Activated naive CD4-positive, alpha-beta T cell treated with anti-CD3 and anti-CD28 coated beads, Interleukin-2, amount 50 U/mL, for 72 hours (primary cell): ENCODE results near the gene UBASH3B. TPM values are rescaled to one million over a fixed set of nuclear protein-coding genes. Genes with fewer than 3 reads are reported as not detected.

Source experiments
- ATAC-seq, 2 donors: fragments of 150-1000 bp; cut with Tn5 transposase; 2 replicates each; pipeline ENCODE4 v1.10.0; 2021; ENCODE audit warnings: mild to moderate bottlenecking in 2 of 2, moderate library complexity in 2 of 2
- DNase-seq, 2 donors: peaks; one replicate each; pipeline ENCODE4 v3.0.0; 2021 to 2022; ENCODE audit warnings: low spot score in 2 of 2
- H3K27ac Mint-ChIP-seq, 2 donors: one replicate each; pipeline ENCODE4 v1.8.0; 2022; ENCODE audit warnings: mild to moderate bottlenecking in 2 of 2, mixed read lengths in 2 of 2
- H3K36me3 Mint-ChIP-seq, 2 donors: one replicate each; pipeline ENCODE4 v1.8.0; 2022; ENCODE audit warnings: mixed read lengths in 2 of 2
- H3K9me3 Mint-ChIP-seq, 2 donors: one replicate each; pipeline ENCODE4 v1.8.0; 2022; ENCODE audit warnings: mixed read lengths in 2 of 2
- total RNA-seq, 2 donors: library from RNA; stranded (reverse); gene quantifications; one replicate each; pipeline ENCODE4 v1.2.3, GENCODE V29; 2022

Gene UBASH3B
- total RNA-seq, 2 donors from 2014 or later, result 11.6 to 26.0 TPM

DNA sequence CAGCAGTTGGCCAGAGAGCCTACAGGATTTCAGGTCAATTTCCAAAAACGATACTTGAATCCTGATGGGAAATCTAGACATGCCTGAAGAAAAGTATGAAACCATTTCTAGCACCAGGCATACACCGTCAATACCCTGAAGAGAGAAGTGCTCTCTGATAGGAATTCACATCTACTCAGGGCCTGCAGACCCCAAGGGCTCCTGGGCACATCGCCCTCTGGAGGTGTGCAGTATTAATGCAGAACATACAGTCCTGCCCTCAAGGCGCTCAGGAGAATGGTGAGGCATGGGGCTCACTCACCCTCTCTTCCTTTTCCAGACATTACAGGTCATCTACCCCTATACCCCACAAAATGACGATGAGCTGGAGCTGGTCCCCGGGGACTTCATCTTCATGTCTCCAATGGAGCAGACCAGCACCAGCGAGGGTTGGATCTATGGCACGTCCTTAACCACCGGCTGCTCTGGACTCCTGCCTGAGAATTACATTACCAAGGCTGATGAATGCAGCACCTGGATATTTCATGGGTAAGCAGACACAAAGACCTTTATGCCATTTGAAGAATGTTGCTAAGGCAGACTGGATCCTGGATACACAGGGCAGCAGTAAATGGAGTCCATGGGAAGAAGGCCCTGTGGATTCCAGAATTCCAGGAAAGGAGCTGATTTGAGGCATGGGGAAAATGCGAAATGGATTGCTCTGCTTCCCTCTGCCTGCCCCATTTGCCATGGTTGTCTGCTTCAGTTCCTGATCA lies 133.4 kb downstream of the UBASH3B start:
- DNase-seq (no peak), ATAC-seq (no peak)
- H3K36me3 Mint-ChIP-seq, result no peaks in the 10 kb centered on the region
- H3K9me3 Mint-ChIP-seq, result no peaks in the 10 kb centered on the region
- no peak overlapping the region for H3K27ac Mint-ChIP-seq

DNA sequence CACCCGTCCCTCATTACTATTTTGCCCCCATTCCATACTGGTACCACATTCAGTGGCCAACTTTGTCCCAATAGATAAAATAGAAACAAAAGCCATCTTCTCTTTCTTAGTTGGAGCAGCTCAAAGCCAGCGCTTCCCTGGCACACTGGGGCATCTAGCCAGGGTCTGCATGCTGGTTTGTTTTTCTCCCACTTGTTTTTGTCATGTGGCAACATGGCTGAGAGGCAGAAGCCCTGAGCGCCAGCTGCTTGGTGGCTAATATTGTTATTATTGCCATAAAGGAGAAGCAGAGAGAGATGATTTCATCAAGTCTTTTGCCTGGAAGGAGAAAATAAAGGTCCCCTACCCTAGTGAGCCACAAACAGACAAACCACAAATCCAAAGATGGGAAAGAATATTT lies 134.4 kb downstream of the UBASH3B start:
- DNase-seq, result no peak
- no peaks in the 10 kb centered on the region for H3K36me3 Mint-ChIP-seq
- no peak overlapping the region for H3K27ac Mint-ChIP-seq
- H3K9me3 Mint-ChIP-seq, result no peaks in the 10 kb centered on the region
- no peak for ATAC-seq

DNA sequence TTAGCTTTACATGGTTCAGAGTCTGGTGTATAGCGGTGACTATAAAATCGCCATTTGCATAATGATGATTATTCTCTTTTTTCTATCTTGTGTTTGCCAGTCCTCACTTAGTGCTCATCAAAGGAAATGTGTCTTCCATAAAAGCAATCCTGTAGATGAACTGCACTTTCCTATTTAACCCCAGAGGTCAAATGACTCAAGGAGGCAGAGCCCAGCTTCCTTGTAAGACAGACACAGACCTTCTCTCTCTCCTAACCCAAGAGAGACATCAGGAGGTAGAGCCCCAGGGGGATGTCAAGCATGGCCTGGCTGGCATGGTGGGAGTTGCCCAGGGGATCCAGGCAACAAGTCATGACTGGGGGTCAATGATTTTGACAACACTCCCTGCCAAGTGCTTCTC lies 135.9 kb downstream of the UBASH3B start:
- peaks cover 0 to 1% of the 10 kb centered on the region in 2 donors for H3K36me3 Mint-ChIP-seq
- ATAC-seq, result no peak

DNA sequence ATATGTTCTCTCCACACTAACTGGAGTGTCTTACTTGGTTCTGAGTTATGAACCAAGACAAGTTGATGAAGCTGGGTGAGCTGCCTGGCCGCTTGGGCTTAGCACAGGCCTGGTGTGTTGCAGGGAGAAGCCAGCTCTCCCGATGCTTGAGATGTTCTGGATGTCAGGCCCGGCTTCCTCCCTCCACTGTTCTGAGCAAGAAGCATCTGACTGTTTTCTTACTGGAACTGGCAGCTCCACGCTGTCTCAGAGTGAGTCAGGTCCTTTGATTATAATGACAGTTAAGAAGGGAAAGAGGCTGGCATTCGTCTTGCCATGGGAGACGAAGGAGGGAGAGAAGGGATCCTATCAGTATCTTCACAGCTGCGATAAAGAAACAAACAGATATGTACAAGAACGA lies 136.3 kb downstream of the UBASH3B start:
- ATAC-seq (no peak), DNase-seq (no peak)
- Mint-ChIP-seq H3K27ac (no peak overlapping the region), H3K9me3 (no peaks in the 10 kb centered on the region), H3K36me3 (peaks cover 0 to 6% of the 10 kb centered on the region in 2 donors)

More for the DNA sequence above, 135.9 kb downstream of the UBASH3B start:
- Mint-ChIP-seq H3K9me3 (no peaks in the 10 kb centered on the region), H3K27ac (no peak overlapping the region)
- no peak for DNase-seq

DNA sequence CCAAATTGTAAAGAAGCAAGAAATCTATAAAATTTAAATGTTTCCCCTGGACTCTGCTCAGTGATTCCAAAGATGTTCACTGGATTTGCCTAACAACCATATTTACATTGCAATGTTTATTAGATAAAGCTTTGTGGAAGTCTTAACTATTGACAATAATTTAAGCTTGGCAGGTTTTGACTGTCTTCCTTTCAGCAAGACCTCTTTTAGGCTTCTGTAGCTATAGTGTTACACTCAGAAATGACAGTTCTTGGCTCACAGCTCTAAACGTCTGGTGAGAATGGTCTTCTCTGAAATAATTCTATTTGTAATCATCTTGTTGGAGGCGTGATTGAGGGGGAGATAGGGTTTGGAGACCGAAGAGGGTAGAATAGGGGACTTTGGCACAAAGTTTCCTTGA lies 138.0 kb downstream of the UBASH3B start:
- H3K27ac Mint-ChIP-seq, result no peak overlapping the region
- peaks cover 0 to 13% of the 10 kb centered on the region in 2 donors for H3K36me3 Mint-ChIP-seq
- DNase-seq (no peak), ATAC-seq (no peak)
- no peaks in the 10 kb centered on the region for H3K9me3 Mint-ChIP-seq

DNA sequence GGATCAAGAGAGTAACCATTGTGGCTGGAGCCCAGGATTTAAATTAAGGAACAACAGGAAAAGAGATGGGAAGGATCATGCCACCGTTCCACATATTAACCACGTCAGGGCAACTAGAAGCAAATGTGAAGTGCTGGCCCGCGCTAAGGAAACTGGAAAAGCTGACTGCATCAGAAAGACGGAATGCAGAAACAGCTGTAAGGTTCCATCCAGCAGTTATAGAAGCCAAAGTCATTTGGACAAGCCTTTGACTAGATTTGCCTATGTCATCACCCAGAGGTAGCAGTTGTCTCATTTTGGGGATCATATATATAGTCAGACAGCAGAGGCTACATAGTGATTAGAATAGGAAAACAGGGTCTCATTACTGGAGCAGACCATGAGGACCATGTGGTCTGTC lies 139.8 kb downstream of the UBASH3B start:
- Mint-ChIP-seq H3K9me3 (no peaks in the 10 kb centered on the region), H3K27ac (no peak overlapping the region), H3K36me3 (peaks cover 0 to 13% of the 10 kb centered on the region in 2 donors)
- DNase-seq (no peak), ATAC-seq (no peak)

DNA sequence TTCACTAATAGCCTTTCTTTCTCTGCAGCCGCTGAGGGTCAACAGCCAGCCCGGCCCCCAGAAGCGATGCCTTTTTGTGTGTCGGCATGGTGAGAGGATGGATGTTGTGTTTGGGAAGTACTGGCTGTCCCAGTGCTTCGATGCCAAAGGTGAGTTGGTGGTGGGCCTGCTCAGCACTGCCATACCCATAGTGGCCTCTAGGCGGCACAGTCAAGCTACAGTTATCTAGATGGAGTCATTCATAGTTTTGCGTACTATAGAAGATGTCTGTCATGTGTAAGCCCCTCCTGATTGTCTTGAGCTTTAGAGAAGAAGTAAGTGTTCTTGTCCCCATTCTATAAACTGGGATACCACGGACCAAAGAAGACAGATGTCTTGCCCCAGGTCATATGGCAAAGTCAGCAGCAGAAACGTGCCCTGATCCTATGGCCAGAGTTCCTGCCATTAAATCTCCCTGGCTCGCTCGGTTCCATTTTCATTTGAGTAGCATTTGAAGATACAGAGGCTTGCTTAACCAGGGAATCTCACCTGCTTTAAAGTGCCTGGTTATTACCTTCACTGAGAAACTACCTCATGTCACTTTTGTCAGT lies 140.7 kb downstream of the UBASH3B start:
- H3K27ac Mint-ChIP-seq, result no peak overlapping the region
- H3K9me3 Mint-ChIP-seq, result no peaks in the 10 kb centered on the region
- DNase-seq, result peak in 1 of 2 donors; percentile 74
- ATAC-seq, result peak; percentile 81
- peaks cover 0 to 13% of the 10 kb centered on the region in 2 donors for H3K36me3 Mint-ChIP-seq

DNA sequence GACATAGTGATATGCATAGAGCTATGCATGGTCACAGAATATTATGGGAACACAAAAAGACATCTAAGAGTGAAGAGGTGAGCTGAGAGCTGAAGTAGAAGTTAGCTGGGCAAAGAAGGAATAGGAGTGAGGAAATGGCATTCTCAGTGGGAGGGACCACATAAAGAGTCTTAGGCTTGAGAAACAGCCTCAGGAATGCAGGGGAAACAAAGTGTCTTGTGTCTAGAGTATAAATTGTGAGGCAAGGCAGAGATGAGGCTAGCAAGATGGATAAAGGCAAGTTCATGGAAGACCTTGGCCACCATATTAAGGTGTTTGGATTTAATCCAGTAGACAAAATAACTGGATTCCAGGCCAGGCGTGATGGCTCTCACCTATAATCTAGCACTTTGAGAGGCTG lies 142.1 kb downstream of the UBASH3B start:
- peaks cover 0 to 13% of the 10 kb centered on the region in 2 donors for H3K36me3 Mint-ChIP-seq
- no peak for ATAC-seq

DNA sequence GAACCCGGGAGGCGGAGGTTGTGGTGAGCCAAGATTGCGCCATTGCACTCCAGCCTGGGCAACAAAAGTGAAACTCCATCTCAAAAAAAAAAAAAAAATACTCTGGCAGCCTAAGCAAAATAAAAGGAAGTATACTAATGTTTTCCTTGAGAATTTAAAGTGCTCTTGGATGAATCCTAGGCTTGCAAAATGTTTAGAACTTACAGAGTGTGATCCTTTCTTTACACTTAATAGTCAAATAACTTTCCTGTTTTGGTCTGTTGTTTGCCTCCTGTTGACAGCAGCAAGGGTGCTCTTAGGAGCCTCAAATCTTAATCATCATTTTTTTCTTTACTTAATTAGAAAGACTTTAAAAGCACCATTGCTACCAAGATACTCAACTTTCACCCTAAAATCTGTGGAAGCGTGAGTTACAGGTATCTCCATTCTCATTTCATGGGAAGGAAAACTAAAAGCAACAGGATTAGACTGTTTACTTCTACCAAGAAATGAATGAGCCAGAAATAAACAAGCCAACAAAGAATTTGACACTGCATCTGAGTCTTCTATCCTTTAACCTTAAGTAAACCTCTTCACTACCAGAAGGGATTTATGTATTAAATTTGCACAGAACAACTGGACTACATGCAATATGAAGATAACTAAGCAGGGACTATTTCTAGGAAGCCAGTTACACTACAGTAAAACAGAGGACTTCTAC lies 144.0 kb downstream of the UBASH3B start:
- DNase-seq (no peak), ATAC-seq (no peak)
- peaks cover 0 to 14% of the 10 kb centered on the region in 2 donors for H3K36me3 Mint-ChIP-seq
- H3K9me3 Mint-ChIP-seq, result no peaks in the 10 kb centered on the region
- H3K27ac Mint-ChIP-seq, result no peak overlapping the region

More for the DNA sequence above, 142.1 kb downstream of the UBASH3B start:
- H3K9me3 Mint-ChIP-seq, result no peaks in the 10 kb centered on the region
- no peak overlapping the region for H3K27ac Mint-ChIP-seq
- no peak for DNase-seq

DNA sequence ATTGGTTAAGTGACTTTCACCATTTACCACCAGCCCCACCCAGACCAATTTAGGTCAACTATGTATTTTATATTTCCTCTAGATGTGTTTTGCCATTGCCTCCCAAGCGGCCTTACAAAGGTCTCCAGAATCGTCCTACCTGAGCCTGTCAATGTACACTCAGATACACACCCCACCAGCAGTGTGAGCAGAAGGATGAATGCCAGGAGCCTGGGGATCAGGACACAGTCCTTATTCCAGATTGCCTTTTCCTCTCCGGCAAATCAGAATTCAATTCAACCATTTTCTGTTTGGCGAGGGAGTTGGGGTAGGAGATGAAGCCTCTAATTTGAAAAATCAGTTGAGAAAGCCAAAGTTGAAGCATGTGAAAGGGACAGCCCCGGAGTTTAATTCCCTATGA lies 147.4 kb downstream of the UBASH3B start:
- H3K9me3 Mint-ChIP-seq, result no peaks in the 10 kb centered on the region
- no peak for ATAC-seq
- H3K36me3 Mint-ChIP-seq, result peaks cover 0 to 5% of the 10 kb centered on the region in 2 donors
- no peak for DNase-seq
- H3K27ac Mint-ChIP-seq, result peak overlapping the region in 1 of 2 donors; percentile 62

DNA sequence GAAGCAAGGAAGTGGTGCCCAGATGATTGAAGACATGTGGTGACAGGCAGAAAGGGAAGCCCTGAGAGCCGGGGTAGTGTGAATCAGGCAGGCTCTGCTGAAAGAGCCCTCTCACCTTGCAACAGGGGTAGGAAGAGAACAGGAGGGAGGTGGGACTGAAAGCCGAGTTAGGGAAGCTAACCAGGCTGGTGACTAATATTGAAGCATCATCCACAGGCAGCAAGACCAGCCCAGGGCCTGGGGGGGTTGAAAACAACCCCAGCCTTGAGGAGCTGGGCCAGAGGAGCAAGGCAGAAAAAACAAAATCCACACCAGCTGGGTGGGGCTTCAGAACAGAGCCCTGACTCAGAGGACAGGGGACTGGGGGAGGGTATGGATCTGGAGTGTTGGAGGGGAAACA lies 147.8 kb downstream of the UBASH3B start:
- peak overlapping the region; percentile 62 to 81 for H3K27ac Mint-ChIP-seq
- DNase-seq, result no peak
- peaks cover 0 to 5% of the 10 kb centered on the region in 2 donors for H3K36me3 Mint-ChIP-seq
- no peaks in the 10 kb centered on the region for H3K9me3 Mint-ChIP-seq
- peak; percentile 18 to 62 for ATAC-seq

DNA sequence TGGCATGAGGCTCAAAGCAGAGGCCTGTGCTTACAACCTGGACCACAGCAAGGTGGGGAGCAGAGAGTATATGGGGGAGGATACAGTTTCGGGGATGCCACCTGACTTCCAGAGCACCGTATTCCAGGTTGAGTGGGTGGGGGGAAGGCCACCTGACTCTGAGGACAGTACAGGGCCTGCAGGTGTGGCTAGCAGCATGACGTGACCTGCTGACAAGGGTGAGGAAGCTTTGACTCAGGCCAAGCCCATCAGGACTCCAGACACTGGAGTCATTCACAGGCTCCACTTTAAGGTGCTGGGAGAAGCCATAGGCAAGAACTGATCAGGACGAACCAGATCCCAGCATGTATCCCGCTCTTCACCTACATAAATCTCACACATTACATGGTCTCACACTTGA lies 148.2 kb downstream of the UBASH3B start:
- peak overlapping the region; percentile 62 to 81 for H3K27ac Mint-ChIP-seq
- ATAC-seq (peak in 1 of 2 donors; percentile 62), DNase-seq (no peak)
- H3K36me3 Mint-ChIP-seq, result peaks cover 0 to 5% of the 10 kb centered on the region in 2 donors
- no peaks in the 10 kb centered on the region for H3K9me3 Mint-ChIP-seq

DNA sequence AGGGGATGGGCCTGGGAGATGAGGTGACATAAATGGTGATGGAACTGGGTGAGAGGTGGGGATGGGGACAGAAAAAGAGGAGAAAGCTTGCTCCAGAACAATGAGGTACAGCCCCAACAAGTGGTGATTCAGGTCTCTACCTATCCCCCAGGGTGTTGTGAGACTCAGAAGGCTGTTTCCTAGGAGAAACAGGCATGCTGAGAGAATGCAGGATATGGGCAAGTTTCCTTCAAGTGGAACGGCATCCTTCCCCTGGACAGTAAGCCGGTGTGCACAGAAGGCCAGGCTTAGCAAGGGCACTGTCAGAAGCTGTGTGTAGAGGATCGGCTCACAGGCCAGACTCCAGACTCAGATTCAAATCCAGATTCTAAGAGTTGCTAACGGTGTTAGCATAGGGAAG lies 148.6 kb downstream of the UBASH3B start:
- H3K36me3 Mint-ChIP-seq, result peaks cover 0 to 5% of the 10 kb centered on the region in 2 donors

DNA sequence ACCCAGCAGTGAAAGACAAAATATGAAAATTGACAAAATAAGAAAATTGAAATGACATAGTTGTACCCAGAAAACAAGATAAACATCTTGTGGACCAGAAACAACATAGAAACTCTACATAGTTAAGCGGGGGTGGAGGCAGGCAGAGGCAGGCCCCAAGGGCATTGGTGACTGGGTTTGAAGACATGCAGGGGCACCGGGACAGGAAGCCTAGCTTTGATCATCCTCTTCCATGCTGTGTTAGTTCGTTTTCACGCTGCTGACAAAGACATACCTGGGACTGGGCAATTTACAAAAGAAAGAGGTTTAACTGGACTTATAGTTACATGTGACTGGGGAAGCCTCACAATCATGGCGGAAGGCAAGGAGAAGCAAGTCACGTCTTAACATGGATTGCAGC lies 149.3 kb downstream of the UBASH3B start:
- ATAC-seq (no peak), DNase-seq (no peak)
- Mint-ChIP-seq H3K27ac (peak overlapping the region in 1 of 2 donors; percentile 8), H3K9me3 (no peaks in the 10 kb centered on the region), H3K36me3 (peaks cover 0 to 5% of the 10 kb centered on the region in 2 donors)

More for the DNA sequence above, 148.6 kb downstream of the UBASH3B start:
- DNase-seq, result no peak
- H3K9me3 Mint-ChIP-seq, result no peaks in the 10 kb centered on the region
- peak in 1 of 2 donors; percentile 8 for ATAC-seq
- peak overlapping the region in 1 of 2 donors; percentile 62 for H3K27ac Mint-ChIP-seq

DNA sequence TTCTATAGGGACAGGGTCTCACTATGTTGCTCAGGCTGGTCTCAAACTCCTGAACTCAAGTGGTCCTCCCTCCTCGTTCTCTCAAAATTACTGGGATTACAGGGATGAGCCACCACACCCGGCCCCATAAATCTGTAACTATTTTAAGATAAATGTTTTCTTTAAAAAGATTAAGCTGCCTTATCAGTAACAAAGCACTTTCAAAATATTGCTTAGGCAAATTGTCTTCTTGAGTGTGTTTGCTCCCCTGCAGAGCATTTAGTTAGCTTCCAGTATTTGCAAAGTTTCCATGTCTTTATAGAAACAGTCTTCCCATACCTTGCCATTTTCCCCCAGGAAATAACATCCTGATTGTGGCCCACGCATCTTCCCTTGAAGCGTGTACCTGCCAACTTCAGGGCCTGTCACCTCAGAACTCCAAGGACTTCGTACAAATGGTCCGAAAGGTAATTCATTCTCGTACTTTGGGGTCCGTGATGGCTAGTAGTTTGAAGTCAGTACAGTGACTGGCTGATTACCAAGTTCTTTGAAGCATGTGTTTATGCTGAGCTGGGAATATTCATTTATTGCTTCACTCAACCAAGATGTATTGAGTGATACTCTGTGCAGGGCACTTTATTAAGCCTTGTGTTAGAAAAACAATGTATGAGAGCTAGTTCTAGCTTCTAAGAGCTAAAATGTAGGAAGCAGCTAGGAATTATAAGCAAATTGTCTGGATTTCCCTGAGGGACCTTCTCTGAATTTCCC lies 152.4 kb downstream of the UBASH3B start:
- no peak for ATAC-seq
- Mint-ChIP-seq H3K36me3 (peaks cover 0 to 5% of the 10 kb centered on the region in 2 donors), H3K27ac (peak overlapping the region in 1 of 2 donors; percentile 37), H3K9me3 (no peaks in the 10 kb centered on the region)
- DNase-seq, result no peak

DNA sequence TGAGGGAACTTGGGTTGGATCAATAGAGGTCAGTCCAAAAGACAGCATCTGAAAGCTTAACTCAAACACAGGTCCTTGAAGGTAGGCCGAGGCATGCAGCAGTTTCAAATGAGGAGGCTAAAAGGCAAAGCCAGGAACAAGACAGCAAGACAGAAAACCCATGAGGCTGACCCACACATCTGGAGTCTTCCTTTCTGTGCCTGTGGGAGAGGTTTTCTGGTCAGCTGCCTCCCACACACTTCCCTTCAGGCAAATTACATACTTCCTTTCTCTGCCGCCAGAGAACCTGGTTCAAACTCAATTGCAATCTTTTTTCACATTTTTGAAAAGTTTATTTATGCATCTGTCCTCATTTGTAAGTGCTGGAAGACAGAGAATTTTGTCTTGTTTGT lies 153.0 kb downstream of the UBASH3B start:
- ATAC-seq (peak; percentile 56 to 80), DNase-seq (no peak)
- Mint-ChIP-seq H3K27ac (peak overlapping the region in 1 of 2 donors; percentile 37), H3K9me3 (no peaks in the 10 kb centered on the region), H3K36me3 (peaks cover 0 to 5% of the 10 kb centered on the region in 2 donors)
